HG03039 (cell line): Measurements from ENCODE around the gene ZNF324.
"Not testable (repeated sequence)": the region's sequence is repeated elsewhere in the genome, so short reads cannot be mapped to it uniquely, and the experiment has no call there.

Source experiments
- ATAC-seq: cut with Tn5 transposase; IDR thresholded peaks from one replicate; pipeline ENCODE4 v1.9.1; 2021; ENCODE audit warnings: mild to moderate bottlenecking, moderate library complexity; ENCODE audit not compliant: unreplicated experiment

The ZNF324 gene

DNA sequence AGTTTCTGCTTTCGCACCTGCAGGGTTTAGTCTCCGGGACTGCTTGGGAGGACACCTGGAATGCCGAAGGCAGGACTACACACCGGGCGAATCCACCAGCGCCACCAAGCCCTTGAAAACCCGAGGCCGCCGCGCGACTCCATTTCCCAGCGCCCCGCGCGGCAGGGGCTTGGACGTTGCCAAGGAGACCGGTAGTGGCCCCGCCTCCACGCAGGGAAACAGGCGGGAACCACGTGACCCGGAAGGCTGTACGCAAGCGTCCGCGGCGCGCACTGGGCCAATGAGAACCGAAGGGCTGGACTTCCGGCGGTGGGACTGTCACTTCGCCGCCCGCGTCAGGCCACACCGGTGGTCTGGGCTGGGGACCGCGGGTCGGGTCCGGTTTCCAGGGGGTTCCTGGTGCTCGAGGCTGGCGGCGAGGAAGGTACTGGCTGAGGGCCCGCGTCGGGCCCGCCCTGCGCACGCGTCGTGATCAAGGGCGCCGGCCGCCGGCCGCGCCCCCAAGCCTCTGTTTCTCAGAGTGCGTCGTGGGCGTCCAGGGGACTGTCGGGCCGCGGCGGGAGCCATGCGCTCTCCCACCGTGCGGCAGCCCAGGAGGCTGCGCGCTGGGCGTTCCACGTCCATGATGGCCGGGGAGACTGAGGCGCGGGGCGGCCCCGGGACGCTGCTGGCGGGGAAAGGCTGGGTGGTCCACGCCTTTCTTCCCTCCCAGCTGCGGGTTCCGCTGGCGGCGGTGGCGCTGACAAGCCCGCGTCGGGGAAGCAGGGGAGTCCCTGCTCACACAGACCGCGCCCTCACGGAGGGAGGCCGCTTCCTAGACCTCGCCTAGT, at the start of gene ZNF324:
Gene ZNF324, plus strand, starts transcription at position 321 of the 830 bp plus-strand sequence. CDS start 2,106 bp downstream, outside the sequence.
- ATAC-seq: peak; percentile 93

- ATAC-seq: no peak
Measured at GRCh38 chr19:58428617-58429016, 38.3 kb upstream of the ZNF324 start.

- no peak for ATAC-seq
Measured at GRCh38 chr19:58429745-58430144, 37.1 kb upstream of the ZNF324 start.

- ATAC-seq: no peak
Measured at GRCh38 chr19:58434217-58434616, 32.7 kb upstream of the ZNF324 start.

DNA sequence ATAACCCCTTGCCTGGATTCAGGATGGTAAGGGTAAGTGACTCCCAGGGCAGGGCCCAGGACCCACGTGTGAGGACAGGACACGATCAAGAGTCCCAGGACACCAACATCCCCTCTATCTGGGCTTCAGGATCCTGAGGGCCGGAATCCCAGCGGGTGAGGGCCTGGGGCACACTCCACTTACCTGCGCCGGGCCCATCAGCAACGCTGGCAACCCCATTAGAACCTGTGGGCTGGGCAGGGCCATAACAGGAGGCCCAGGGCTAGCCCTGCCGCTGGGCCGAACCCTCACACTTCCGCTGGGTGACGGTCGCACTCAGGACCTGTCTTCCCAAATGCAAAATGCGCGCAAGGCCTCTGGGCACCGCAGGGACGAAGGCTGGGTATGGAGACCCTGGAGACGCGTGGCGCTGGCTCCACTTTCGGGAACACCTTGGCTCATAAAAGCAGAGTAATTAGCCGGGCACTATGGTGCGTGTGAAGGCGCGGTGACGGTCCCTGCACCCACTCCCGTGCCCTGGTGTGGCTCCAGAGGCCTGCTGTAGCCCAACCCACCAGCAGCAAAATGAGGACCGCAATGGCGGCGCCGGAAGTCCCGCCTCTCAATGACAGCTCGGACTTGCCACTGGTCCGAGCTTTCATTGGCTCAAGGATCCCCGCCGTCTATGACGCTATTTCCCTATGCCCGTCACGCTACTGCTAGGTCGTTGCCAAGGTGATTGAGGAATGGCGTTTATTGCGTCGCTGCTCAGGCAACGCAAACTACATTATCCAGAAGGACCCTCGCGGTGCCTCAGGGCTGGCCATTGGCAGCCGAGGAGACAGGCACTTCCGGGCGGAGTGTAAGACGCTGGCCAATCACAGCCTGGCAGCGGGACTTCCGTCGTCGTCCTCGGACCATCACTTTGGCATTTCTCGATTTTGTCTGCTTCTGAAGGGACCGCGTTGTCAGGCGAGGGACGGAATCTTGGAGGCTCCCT, 27.0 kb upstream of the ZNF324 start, which contains the start of gene ZNF132:
Gene ZNF132, minus strand, starts transcription at position 578 of the 979 bp plus-strand sequence. Its CDS starts 332 bp downstream, at position 246.
- peak; percentile 93 for ATAC-seq

DNA sequence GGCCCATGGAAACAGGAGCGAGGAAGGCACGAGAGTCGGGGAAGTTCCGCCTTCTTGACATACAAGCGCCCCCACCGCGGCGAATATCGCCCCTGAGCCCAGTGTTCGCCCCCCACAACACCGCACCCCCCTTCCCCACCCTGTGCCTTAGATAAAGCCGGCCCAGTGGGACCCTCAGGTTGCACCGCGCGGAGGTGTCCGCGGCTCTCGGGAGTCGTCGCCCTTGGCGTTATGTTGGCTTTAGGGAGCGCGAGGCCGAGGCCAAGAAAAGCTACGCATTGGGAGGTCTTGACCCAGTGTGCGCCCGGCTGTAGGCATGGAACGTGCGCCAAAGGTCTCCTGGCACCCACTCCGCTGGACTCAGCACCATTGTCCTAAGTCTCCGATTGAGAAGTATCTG, 26.3 kb upstream of the ZNF324 start:
- ATAC-seq: no peak

DNA sequence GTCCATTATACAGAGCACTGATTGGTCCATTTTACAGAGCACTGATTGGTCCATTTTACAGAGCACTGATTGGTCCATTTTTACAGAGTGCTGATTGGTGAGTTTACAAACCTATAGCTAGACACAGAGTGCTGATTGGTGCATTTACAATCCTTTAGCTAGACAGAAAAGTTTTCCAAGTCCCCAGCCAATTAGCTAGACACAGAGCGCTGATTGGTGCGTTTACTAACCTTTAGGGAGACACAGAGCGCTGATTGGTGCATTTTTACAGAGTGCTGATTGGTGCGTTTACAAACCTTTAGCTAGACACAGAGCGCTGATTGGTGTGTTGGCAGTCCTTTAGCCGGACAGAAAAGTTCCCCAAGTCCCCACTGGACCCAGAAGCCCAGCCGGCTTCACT, 23.9 kb upstream of the ZNF324 start:
- not testable (repeated sequence) for ATAC-seq

DNA sequence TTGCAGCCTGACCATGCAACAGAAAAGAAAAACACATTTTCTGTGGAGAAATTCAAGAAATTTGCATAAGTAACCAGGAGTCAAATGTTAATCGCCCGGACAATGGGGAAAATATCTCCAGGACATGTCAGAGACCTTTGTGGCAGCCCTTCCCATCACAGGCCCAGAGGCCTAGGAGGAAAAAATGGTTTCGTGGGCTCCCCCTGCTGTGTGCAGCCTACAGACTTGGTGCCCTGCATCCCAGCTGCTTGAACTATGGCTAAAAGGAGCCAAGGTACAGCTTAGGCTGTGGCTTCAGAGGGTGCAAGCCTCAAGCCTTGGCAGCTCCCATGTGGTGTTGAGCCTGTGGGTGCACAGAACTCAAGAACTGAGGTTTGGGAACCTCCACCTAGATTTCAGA, 18.0 kb upstream of the ZNF324 start:
- ATAC-seq: not testable (repeated sequence)

- ATAC-seq: not testable (repeated sequence)
Measured at GRCh38 chr19:58449980-58450379, 16.9 kb upstream of the ZNF324 start.

- no peak for ATAC-seq
Measured at GRCh38 chr19:58450856-58451357, 16.0 kb upstream of the ZNF324 start.

DNA sequence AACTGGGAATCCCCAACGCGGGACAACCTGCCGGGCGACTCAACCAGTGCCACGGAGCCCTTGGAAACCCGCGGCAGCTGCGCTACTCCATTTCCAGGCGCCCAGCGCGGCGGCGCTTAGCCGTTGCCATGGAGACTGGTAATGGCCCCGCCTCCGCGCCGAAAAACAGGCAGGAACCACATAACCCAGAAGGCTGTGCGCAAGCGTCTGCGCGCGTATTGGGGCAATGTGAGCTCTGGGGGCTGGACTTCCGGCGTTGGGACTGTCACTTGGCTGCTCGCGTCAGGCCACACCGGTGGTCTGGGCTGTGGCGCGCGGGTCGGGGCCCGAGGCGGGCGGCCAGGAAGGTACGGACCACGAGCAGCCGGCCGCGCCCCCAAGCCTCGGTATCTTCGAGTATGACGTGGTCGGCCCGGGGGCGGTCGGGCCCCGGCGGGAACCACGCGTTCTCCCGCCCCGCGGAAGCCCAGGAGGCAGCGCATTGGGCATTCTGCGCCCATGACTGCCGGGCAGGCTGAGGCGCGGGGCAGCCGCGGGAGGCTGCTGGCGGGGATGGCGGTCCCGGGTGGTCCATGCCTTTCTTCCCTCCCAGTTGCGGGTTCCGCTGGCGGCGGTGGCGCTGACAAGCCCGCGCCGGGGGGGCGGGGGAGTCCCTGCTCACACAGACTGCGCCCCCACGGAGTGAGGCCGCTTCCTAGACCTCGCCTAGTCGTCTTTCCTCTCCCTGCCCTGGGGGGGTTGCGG, 15.3 kb upstream of the ZNF324 start, which contains the start of gene ZNF324B:
Gene ZNF324B, plus strand, starts transcription at position 265 of the 744 bp plus-strand sequence. CDS start 2,080 bp downstream, outside the sequence.
- ATAC-seq: peak; percentile 92

- no peak for ATAC-seq
Measured at GRCh38 chr19:58453743-58454142, 13.1 kb upstream of the ZNF324 start.

- ATAC-seq: no peak
Measured at GRCh38 chr19:58455306-58455705, 11.6 kb upstream of the ZNF324 start.

DNA sequence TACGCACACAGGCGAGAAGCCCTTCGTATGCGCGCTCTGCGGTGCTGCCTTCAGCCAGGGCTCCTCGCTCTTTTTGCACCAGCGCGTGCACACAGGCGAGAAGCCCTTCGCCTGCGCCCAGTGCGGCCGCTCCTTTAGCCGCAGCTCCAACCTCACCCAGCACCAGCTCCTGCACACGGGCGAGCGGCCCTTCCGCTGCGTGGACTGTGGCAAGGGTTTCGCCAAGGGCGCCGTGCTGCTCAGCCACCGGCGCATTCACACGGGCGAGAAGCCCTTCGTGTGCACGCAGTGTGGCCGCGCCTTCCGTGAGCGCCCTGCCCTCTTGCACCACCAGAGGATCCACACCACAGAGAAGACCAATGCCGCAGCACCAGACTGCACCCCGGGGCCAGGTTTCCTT, 10.8 kb upstream of the ZNF324 start:
- ATAC-seq: no peak

- ATAC-seq: no peak
Measured at GRCh38 chr19:58460039-58460438, 6.8 kb upstream of the ZNF324 start.

- ATAC-seq: no peak
Measured at GRCh38 chr19:58466089-58466759, 656 bp upstream of the ZNF324 start.

GRCh38 chr19:58468216-58468839, 1.4 kb downstream of the ZNF324 start:
- no peak for ATAC-seq

DNA sequence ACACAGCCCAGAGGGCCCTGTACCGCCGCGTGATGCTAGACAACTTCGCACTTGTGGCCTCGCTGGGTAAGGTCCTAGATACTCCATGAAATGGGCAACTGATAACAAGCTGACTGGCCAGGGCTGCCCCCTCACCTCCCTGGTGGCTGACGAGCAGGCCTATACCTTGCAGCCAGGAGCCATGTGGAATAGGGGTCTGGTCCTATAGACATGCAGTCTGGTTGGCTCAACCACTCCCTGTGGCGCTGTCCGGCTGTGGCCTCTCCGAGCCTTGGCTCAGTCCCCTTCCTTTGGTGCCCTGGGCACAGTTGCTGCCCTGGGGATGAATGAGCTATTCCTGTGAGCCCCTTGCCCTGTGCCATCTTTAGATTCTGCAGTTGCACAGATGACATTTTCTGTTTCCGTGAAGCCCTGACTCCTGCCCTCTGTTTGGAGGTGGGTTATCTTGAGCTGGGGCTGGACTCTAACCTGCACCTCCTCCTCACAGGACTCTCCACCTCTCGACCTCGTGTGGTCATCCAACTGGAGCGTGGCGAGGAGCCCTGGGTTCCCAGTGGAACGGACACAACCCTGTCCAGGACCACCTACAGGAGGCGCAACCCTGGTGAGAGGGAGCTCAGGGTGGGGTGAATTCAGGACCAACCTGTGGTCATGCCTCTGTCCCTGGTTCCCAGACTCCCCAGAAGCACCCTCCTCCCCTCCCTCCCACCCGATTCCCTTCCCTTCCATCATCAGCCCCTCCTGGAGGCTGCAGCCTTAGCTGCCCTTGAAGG, 2.5 kb downstream of the ZNF324 start:
- ATAC-seq: no peak
